A549 (cell line): ENCODE measurements around the gene CLSTN2.

Experiments
- CTCF ChIP-seq: fragments of >200 bp; sonication (Bioruptor Twin); formaldehyde crosslinking; IDR thresholded peaks from 3 replicates; pipeline ENCODE4 v1.5.1; 2016
- EHF ChIP-seq: fragments of 250-450 bp; sonication (Bioruptor Pico); IDR thresholded peaks from 2 replicates; pipeline ENCODE4 v1.5.0; 2020; ENCODE audit warnings: mild to moderate bottlenecking
- POLR2A ChIP-seq: IDR thresholded peaks from 2 replicates; pipeline ENCODE4 v1.6.1; 2012; ENCODE audit warnings: mild to moderate bottlenecking, low read length
- SREBF2 ChIP-seq: fragments of 450-650 bp; IDR thresholded peaks from 2 replicates; pipeline ENCODE4 v1.6.1; 2014; ENCODE audit warnings: mild to moderate bottlenecking, moderate library complexity
- USF2 ChIP-seq: fragments of 450-650 bp; IDR thresholded peaks from 2 replicates; pipeline ENCODE4 v1.6.1; 2014; ENCODE audit warnings: antibody characterized with exemption

GRCh38 chr3:140610544-140610943, 675.6 kb downstream of the CLSTN2 start:
- no peak for TF ChIP-seq POLR2A
- no peak for TF ChIP-seq CTCF
- no peak for TF ChIP-seq SREBF2
- no peak for TF ChIP-seq USF2
- no peak for TF ChIP-seq EHF
